Stimulated activated naive CD8-positive, alpha-beta T cell treated with anti-CD3 and anti-CD28 coated beads, Interleukin-15, Interleukin-2, amounts not matched to agents 100 U/mL and 50 U/mL, for 24 hours (primary cell): ENCODE results near the gene OCA2.
"Not testable (repeated sequence)": the region's sequence is repeated elsewhere in the genome, so short reads cannot be mapped to it uniquely, and the experiment has no call there.

Source experiments
- ATAC-seq: fragments of 150-1000 bp; cut with Tn5 transposase; one replicate; pipeline ENCODE4 v1.10.0; 2021
- DNase-seq: peaks from one replicate; pipeline ENCODE4 v3.0.0; 2021

Gene OCA2

DNA sequence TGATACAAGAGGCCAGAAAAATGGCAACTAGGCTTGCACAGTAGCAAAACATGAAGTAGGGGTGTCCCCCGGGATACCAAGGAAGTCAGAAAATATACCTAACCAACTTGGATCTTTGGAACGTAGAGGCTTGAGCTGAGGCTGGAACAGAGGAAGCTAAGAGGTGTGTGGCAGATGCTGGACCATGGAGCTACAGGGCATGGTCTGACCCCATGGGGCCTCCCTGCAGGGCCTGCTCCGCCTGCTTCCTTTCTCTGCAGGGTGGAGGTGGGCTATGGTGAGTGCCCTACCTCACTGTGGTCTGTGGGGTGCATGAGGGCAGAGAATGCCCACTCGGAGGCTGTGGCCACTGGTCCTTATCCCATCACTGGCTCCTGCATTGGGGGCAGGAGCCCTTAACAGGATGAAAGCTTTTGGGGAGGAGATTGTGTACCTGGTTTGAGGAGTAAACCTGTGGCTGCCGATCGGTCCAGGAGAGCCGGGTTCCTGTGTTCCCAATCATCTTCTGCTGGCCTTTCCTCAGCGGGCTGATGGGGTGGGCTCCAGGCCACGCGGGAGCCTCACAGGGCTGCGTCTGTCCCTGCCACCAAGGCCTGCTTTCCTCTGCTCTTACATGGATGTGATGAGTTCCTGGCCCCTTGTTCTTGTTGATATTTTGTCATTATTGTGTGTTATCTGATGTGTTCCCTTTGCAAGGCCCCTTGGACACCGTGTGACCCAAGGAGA is 96.8 kb downstream of the OCA2 start:
- ATAC-seq (no peak), DNase-seq (no peak)

DNA sequence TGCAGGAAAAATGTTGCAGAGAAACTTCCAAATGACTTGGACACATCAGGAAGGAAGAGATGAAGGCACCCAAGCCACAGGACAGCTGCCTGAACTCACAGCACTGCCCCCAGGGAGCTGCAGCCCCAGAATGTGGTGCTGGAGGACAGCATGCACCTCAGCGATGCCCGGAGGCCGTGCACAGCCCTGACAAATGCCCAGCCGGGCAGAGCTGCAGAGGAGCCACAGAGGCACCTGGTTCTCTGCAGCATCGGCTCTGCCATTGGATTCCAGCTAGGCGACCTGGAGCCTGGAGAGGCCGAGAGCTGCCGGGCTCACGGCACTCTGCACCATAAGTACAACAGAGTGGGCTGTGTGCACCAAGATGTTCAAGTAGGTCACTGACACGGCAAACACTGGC is 97.5 kb downstream of the OCA2 start:
- no peak for DNase-seq
- ATAC-seq = no peak

DNA sequence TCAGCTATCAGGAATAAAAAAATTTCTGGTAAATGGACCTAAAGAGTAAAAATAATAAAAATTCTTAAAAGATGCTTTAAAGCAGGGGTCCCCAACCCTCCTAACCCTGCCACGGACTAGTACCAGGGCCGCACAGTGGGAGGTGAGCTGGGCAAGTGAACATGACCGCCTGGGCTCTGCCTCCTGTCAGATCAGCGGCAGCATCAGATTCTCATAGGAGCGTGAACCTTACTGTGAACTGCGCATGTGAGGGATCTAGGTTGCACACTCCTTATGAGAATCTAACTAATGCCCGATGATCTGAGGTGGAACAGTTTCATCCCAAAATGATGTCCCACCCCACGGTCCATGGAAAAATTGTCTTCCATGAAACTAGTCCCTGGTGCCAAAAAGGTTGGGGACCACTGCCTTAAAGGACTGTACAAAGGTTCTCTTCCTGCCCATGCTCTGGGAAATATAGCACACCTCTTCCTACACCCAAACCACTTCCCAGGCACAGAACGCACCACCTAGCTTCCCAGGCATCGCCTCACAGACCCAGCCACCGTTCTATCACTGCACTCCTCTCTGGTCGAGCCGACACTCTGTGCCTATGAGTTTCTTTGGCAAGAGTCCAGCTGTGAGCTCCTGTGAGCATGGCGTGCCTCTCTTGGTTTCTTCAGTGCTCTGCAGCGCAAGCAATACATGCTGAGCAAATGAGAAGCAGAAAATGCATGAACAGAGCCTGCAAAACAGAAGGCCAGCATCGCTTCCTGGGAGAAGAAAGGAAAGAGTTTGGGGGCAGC is 104.9 kb downstream of the OCA2 start:
- no peak for DNase-seq
- ATAC-seq = no peak

DNA sequence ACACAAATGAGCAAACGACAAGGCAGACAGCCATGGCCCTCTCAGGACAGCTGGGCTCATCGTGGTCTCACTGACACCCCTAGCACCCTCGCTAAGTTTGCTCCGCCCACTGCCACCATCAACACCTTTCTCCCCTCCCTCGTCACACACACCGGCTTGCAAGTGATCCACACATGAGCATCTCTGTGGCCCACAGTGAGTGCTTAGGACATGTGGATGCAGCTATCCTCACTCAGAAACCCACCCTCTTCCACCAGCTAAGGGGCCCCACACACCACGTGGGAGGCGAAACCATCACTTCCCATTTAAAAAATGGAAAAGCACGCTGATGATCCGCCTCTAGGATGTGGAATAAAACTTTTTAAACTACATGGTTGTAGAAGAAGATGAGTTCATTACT is 105.6 kb downstream of the OCA2 start:
- ATAC-seq (no peak), DNase-seq (no peak)

DNA sequence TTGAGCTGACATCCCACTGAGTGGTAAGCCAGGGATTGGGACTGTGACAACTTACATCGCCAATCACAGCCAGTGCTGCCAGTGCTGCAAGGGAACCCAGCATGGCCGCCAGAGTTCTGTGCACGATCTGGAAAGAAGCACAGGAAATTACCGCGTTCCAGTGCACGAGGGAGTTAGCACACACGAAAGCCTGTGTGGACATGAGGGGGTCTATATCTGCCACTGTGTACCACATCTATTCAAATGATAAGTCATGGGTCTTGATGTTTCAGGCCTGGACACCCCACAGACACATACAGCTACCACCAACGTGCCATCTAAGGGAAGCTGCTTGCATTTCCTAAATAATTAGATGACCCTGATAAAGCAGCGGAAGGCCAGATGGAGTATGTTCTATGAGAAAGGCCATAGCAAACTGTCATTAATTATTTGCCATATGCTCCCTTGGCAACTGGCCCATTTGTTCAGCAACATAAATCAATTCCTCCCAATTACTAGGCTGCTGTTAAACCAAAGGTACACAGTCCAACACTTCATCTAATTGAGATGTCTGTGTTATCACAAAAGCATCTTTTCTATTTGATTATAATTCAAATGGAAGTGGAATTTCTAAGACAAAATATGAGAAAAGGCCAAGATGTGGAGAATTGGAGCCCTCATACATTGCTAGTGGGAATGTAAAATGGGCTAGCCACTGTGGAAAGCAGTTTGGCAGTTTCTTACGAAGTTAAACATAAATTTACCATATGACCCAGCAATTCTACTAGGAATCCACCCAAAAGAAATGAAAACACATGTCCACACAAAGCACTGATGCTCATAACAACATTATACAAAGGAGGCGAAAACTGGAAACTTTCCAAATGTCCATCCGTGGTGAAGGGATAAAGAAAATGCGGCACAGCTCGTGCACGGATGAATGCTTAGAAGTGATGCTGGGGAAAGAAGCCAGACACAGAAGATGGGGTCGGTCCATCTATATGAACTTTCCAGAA is 108.3 kb downstream of the OCA2 start:
- no peak for ATAC-seq

DNA sequence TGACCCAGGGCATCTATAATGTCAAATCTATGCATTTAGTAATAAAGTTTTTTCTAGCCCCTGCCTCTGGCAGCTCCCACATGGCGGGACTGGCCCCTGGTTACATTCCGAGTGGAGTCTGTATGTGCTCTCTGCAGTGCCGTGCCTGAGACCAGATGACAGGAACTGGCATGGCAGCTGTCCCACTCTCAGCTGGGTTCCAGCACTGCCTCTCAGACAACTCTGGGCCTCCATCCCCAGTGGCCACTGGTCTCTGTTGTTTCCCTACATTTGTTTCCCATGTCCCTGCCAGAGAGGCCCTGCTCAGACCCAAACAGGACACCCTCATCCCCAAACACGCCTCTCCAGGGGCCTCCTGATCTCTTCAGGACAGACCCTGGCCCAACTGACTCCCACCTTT is 109.3 kb downstream of the OCA2 start:
- DNase-seq = no peak

More for the DNA sequence above, 108.3 kb downstream of the OCA2 start:
- no peak for DNase-seq

DNA sequence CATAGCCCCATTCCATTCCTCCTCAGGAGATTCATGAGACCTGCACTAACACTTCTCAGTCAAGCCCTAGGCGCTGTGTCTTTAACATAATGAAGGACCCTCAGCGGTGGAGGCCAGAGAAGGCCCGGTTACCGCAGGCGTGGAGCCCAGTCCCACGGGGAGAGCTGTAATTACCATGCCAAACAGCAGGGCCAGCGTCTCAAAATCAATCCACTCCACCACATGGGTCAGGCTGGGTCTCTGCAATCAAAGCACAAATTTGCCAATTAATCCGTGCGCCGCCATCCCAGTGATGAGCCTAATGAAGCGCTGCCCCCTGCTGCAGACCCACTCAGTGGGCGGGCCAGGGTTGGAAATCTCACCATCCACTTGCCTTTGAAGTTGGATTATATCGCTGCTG is 109.7 kb downstream of the OCA2 start:
- no peak for DNase-seq
- no peak for ATAC-seq

More for the DNA sequence above, 109.3 kb downstream of the OCA2 start:
- ATAC-seq = no peak

DNA sequence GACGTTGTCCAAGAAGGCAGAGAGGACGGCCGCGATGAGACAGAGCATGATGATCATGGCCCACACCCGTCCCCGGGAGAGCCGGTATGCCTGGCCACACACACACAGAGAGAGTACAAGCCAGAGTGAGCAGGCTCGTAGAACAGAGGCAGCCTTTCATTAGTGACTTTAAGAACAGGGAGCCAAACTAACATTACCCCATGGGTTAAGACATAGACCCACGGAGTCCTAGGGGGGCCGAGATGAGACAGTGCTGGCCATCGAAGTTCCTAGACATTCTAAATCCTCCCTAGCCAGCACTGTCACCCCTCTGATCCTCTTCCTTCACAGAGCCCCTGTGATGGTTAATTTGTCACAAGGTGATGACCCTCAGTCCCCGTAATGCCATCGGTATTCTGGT is 114.0 kb downstream of the OCA2 start:
- ATAC-seq (no peak), DNase-seq (no peak)

DNA sequence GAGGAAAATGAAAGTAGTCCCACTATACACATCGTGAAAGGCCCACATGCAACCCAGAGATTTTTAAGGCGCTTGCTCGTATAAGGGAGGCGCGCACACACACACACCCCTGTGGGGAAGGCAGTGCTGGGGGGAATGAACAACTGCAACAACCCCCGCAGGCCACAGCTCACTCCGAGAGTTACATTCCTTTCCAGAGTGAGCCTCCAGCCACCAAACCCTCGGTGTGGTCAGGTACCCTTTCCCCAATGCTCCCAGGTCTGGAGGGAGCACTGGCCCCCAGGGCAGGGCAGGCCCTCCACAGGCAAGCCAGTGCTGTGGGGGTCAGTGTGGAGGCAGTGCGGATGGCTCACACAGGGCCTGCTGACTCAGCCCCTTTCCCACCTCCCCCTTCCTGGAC is 115.6 kb downstream of the OCA2 start:
- ATAC-seq = no peak
- DNase-seq = no peak

DNA sequence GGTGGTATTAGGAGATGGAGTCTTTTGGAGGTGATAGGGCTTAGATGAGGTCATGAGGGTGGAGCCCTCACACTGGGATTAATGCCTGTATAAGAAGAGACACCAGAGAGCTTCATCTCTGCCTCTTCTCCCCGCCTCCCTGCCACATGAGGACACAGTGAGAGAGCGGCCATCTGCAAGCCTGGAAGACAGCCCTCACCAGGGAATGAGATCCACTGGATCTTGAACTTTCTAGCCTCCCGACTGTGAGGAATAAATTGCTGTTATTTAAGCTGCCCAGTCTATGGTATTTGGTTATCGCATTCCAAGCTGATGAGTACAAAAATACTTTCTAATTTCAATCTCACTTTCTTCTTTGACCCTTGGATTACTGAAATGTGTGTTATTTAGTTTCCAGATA is 121.4 kb downstream of the OCA2 start:
- DNase-seq = no peak
- no peak for ATAC-seq

DNA sequence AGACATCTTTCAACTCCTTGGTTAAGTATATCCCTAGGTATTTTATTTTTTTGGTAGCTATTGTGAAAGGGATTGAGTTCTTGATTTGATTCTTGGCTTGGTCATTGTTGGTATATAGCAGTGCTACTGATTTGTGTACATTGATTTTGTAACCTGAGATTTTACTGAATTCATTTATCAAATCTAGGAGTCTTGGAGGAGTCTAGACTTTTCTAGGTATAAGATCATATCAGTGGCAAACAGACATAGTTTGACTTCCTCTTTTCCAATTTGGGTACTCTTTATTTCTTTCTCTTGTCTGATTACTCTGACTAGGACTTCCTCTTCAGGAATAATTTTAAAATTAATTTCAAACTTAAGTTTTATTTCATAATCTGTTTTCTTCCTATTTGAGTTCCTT is 125.2 kb downstream of the OCA2 start:
- DNase-seq (no peak), ATAC-seq (no peak)

DNA sequence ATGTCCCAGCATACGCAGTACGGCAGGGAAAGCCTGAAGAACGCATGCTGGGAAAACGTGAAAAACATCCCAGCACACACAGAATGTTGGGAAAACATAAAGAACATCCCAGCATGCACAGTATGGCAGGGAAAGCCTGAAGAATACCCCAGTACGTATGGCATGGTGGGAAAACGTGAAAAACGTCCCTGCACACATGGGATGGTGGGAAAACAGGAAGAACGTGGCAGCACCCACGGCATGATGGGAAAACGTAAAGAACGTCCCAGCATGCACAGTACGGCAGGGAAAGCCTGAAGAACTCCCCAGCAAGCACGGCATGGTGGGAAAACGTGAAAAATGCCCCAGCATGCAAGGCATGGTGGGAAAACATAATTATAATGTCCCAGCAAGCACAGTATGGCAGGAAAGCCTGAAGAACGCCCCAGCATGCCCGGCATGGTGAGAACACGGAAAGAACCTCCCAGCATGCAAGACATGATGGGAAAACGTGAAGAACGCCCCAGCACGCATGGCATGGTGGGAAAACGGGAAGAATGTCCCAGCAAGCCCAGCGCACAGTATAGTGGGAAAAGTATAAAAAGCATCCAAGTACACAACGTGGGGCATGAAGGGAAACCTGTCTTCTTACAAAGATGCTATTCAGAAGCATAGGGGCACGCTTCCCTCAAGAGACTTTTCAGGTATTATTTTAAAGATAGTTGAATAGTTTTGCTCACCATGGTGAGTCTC is 128.3 kb downstream of the OCA2 start:
- DNase-seq (no peak), ATAC-seq (no peak)

DNA sequence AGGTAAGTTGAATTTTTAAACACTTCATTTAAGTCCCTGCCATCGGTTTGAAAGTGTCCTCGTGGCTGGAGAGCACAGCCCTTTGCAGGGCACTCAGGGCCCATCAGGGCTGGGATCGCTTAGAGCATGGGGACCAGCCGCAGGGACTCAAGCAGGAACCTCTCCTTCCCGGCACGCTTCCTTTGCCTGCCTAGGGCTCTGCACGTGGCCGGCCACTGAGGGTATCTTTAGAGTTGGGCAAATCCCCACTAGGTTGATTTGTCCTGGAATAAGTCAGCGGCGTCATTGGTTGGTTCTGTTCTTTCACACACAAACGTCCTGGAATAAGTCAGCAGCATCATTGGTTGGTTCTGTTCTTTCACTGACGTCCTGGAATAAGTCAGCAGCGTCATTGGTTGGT is 131.6 kb downstream of the OCA2 start:
- ATAC-seq = no peak

DNA sequence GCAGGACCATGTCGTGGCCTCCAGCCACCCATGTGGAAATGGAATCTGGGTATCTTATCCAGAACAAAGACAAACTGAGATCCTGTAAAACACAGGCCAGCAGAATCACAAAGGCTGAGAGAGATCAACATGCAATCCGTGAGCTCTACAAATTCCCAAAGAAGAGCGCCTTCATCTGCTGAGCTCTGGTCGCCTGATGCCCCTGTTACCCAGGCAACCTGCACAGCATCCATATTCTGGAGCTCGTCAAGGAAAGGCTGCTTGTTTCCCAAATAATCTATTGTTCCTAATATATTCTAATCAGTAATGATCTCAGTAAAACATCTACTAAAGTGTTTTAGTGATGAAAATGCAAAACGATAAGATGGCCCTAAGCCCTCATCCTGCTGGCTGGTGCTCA is 133.6 kb downstream of the OCA2 start:
- ATAC-seq = no peak

More for the DNA sequence above, 131.6 kb downstream of the OCA2 start:
- no peak for DNase-seq

DNA sequence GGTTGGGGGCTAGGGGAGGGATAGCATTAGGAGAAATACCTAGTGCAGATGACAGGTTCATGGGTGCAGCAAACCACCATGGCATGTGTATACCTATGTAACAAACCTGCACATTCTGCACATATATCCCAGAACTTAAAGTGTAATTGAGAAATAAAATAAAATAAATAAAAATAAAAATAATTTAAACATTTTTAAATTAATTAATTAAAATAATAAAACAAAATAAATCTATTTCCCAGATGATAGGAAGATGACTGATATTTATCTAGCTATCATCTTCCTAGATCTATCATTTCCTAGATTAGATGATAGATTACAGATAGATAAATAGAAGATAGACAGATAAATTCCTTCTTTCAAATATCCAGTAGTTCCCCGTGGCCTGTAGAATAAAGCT is 137.3 kb downstream of the OCA2 start:
- ATAC-seq = no peak

More for the DNA sequence above, 133.6 kb downstream of the OCA2 start:
- no peak for DNase-seq

DNA sequence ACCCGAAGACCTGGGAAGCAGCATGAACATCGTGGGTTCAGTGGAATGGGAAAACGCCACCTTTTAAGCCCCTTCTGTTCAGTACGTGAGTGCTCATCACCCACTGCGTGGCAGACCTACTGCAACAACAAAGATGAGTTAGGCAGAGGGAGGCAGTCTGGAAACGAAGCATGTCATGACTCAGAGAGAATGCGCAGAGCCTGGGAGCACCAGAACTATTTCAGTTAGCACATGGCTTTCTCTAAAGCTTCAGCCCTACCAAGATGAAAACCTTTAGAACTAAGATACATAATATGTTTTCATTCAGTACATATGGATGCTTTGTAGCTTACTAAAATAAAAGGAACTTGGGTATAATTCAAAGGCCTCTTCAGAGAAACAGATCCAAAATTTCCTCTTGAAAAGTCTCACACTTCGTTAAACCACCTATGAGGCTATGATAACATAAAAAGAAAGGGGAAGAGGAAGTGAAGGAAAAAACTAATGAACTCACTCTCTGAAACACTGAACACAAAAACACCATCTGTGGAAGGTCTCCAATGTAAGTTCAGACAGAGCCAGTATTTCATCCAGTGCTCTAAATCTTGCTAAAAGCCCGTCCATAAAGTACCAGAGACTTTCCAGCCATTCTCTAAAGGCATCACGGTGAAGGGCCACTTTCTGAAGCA is 140.1 kb downstream of the OCA2 start:
- ATAC-seq (no peak), DNase-seq (no peak)

More for the DNA sequence above, 137.3 kb downstream of the OCA2 start:
- DNase-seq = no peak

DNA sequence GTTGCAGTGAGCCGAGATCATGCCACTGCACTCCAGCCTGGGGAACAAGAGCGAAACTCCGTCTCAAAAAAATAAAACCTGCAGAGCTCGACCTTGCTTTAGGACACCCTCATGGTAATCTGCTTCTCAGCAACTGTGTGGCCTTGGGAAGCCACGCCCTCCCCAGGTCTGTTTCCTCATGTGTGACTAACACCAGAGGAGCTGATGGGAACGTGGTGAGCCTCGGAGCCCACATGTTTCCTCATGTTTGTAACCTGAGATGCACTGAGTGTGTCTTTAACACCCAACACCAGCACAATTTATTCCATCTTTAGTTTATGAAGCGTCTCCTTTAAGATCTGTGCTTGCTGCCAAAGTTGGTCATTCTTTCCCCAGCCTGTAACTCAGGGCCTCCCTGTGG is 142.8 kb downstream of the OCA2 start:
- DNase-seq (no peak), ATAC-seq (no peak)

DNA sequence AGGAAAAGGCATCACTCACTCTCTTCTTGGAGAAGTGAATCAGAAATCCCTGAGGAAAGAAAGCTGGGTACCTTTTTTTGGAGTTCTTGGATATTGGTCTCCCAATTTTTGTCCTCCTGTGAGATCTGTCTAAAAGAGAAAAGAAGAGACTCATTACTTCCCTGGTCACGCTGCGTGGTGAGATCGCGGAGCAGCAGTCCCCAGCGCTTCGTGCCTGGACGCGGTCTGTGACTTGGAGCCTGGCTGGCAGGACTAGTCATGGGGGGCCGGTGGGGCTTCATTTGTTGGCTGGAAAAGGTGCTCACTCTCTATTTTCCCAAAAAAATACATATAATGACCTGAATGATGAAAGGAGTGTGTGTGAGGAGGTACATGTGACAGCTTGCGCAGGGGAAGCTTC is 144.0 kb downstream of the OCA2 start:
- ATAC-seq (no peak), DNase-seq (no peak)

DNA sequence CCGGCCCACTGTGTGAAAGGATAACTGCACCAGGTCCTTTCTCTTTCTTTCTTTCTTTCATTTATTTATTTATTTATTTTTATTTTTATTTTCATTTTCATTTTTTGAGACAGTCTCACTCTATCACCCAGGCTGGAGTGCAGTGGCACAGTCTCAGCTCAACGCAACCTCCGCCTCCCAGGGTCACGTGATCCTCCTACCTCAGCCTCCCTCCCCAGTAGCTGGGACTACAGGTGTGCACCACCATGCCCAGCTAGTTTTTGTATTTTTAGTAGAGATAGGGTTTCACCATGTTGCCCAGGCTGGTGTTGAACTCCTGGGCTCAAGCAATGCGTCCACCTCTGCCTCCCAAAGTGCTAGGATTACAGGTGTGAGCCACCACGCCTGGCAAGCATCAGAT is 146.5 kb downstream of the OCA2 start:
- not testable (repeated sequence) for ATAC-seq, DNase-seq

DNA sequence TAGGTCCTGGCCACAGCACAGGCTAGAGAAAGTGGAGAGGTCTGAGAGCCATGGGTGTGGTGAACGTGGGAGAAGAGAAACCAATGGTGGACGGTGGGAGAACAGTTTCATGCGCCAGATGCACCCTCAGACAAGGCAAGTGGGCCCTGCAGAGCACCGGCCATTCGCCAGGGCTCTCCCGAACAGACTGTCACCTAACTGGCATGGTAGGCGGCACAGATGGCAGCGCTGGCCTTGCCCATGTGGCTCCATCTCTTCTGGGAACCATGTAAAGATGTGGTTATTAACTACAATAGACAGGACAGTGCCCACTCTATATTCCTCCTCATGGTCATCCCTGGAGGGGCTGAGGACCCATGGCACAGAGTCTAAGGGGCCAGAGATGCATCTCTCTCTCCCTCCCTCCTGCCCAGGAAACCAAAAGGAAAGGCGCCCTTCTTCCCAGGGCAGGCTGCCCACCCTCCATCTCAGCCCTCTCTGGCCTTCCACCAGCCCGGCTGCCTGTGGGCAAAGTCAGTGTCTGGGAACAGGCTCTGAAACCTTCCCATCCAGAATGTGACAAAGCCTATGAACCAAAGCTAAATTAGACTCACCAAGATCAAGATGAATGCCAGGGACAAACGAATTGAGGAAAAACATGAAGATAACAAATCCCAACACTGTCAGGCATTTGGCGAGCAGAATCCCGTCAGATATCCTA is 147.8 kb downstream of the OCA2 start:
- DNase-seq = no peak
- ATAC-seq = no peak

DNA sequence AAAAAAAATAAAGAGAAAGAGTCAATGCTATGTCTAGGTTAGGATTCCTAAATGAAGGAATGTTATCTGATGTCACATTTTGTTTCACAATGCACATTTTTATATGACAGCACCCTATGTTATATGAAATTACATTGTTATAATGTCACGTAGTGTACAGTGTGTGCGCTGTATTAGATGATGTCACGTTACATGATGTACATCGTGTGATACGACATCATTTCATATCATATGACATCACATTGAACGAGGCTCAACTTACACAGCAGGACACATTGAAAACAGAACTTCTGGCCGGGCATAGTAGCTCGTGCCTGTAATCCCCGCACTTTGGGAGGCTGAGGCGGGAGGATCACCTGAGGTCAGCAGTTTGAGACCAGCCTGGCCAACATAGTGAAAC is 150.0 kb downstream of the OCA2 start:
- ATAC-seq = no peak
- no peak for DNase-seq
